Left lung (tissue), 10 donors: ENCODE results near the gene ADNP. TPM values are rescaled to one million over a fixed set of nuclear protein-coding genes. Genes with fewer than 3 reads are reported as not detected.

Experiments used
- ATAC-seq: fragments of 200-7000 bp; cut with Tn5 transposase; one replicate; pipeline ENCODE4 v1.9.1; 2020; ENCODE audit warnings: moderate library complexity
- DNase-seq, 4 donors: peaks; one replicate each; pipeline ENCODE4 v3.0.0-alpha.2; 2013 to 2020
- H3K27ac ChIP-seq, 2 donors: fragments of 200-600 bp; sonication (generic) in 1 of 2; one replicate each; pipeline versions ENCODE4 v1.5.0 to v1.8.0; 2020 to 2021
- H3K27me3 ChIP-seq, 2 donors: fragments of 200-600 bp; sonication (generic) in 1 of 2; one replicate each; pipeline versions ENCODE4 v1.5.0 to v1.8.0; 2020 to 2021
- H3K36me3 ChIP-seq, 2 donors: fragments of 200-600 bp; sonication (generic) in 1 of 2; one replicate each; pipeline versions ENCODE4 v1.5.0 to v1.8.0; 2020 to 2021
- H3K4me1 ChIP-seq, 2 donors: fragments of 200-600 bp; one replicate each; pipeline ENCODE4 v1.8.0; 2021
- H3K4me3 ChIP-seq, 2 donors: fragments of 200-600 bp; sonication (generic) in 1 of 2; one replicate each; pipeline versions ENCODE4 v1.5.0 to v1.8.0; 2020 to 2021; ENCODE audit warnings: mild to moderate bottlenecking in 1 of 2
- H3K9me3 ChIP-seq, 2 donors: fragments of 200-600 bp; sonication (generic) in 1 of 2; one replicate each; pipeline versions ENCODE4 v1.5.0 to v1.8.0; 2020 to 2021
- CTCF ChIP-seq, 2 donors: fragments of 200-600 bp; sonication (generic) in 1 of 2; IDR thresholded peaks; one replicate each; pipeline versions ENCODE4 v1.5.0 to v1.8.0; 2021; ENCODE audit warnings: antibody characterized with exemption in 2 of 2
- intact Hi-C, 2 donors: fragments of 100-400 bp; cut with DNase I; formaldehyde crosslinking; loops; one replicate each; pipeline versions ENCODE4 v1.11.2 to v1.14.2; 2022
- polyA plus RNA-seq, 6 donors: library from polyadenylated mRNA; unstranded; fragments of 120-200 nt; gene quantifications; one replicate each; pipeline ENCODE4 v1.2.1, GENCODE V29; 2013; ENCODE audit not compliant: insufficient read length in 6 of 6
- total RNA-seq, 2 donors: library from RNA; stranded (reverse); fragmentation: NEBNext Ultra II Directional; extraction: Animal tissue kit (Norgen Biotek cat#: 25700); gene quantifications; one replicate each; pipeline ENCODE4 v1.2.1, GENCODE V29; 2021
- donor health status: DM: no; HTN: yes; CAD: no.
- donor health status: DM: no; HTN: no; CAD: no.

The ADNP gene
- total and polyA plus RNA-seq, 8 donors, result 51.9 to 130 (median 112) TPM

DNA sequence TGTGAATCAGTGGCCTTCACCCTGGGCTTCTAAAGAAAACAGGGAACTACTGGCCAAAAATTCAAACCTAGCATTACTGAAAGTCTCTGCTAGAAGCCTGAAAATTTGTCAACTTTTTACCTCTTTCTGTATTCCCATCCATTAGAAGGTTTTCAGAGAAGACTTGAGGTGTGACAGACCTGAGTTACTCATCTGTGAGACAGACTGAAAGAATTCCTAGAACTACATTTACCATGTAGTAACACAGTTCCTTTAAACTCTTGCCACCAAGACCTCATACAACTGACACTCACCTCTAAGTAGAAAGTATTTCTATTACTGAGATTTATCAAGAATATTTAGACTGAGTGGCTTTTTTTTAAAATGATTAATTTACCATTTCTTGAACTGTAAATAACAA, 22.6 kb upstream of the ADNP start:
- no peak for TF ChIP-seq CTCF (IDR thresholded peaks at IDR 0.05)
- H3K36me3 ChIP-seq, result peaks cover 0 to 55% of the 10 kb centered on the region in 2 donors
- H3K4me1 ChIP-seq, result peaks cover 12 to 33% of the 10 kb centered on the region in 2 donors
- ATAC-seq (no peak), DNase-seq (no peak)
- H3K9me3 ChIP-seq, result no peaks in the 10 kb centered on the region
- H3K27ac ChIP-seq, result no peak overlapping the region
- H3K27me3 ChIP-seq, result no peaks in the 10 kb centered on the region
- intact Hi-C loops, result no loop called here
- no peak overlapping the region for H3K4me3 ChIP-seq

- Histone ChIP-seq H3K36me3 (peaks cover 0 to 61% of the 10 kb centered on the region in 2 donors), H3K9me3 (no peaks in the 10 kb centered on the region), H3K4me1 (peaks cover 12 to 33% of the 10 kb centered on the region in 2 donors), H3K27ac (no peak overlapping the region), H3K4me3 (no peak overlapping the region), H3K27me3 (no peaks in the 10 kb centered on the region)
- no peak for TF ChIP-seq CTCF (IDR thresholded peaks at IDR 0.05)
- intact Hi-C loops, result no loop called here
- DNase-seq (no peak), ATAC-seq (no peak)
These were observed 22.0 kb upstream of the ADNP start for GRCh38 chr20:50953196-50953595.

- peaks cover 0 to 95% of the 10 kb centered on the region in 2 donors for H3K36me3 ChIP-seq
- DNase-seq (no peak), ATAC-seq (no peak)
- H3K27ac ChIP-seq, result no peak overlapping the region
- intact Hi-C loops, result no loop called here
- no peaks in the 10 kb centered on the region for H3K27me3 ChIP-seq
- no peaks in the 10 kb centered on the region for H3K4me1 ChIP-seq
- TF ChIP-seq CTCF (IDR thresholded peaks at IDR 0.05), result no peak
- H3K4me3 ChIP-seq, result no peak overlapping the region
- H3K9me3 ChIP-seq, result no peaks in the 10 kb centered on the region
These were observed 17.0 kb upstream of the ADNP start for GRCh38 chr20:50948132-50948785.

DNA sequence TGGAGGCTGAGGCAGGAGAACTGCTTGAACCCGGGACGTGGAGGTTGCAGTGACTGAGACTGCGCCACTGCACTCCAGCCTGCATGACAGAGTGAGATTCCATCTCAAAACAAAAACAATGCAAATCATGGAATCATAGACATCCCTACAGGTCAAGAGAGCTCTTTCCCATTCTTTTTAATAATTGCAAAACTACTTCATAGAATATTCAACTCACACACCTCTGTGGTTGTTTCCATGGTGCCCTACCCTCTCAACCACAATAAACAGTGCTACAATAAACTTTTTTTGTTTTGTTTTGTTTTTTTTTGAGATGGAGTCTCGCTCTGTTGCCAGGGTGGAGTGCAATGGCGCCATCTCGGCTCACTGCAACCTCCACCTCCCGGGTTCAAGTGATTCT, 11.8 kb upstream of the ADNP start:
- H3K9me3 ChIP-seq, result no peaks in the 10 kb centered on the region
- DNase-seq (no peak), ATAC-seq (no peak)
- H3K27me3 ChIP-seq, result no peaks in the 10 kb centered on the region
- peaks cover 0 to 99% of the 10 kb centered on the region in 2 donors for H3K36me3 ChIP-seq
- H3K4me3 ChIP-seq, result no peak overlapping the region
- H3K4me1 ChIP-seq, result no peaks in the 10 kb centered on the region
- no peak overlapping the region for H3K27ac ChIP-seq
- intact Hi-C loops, result no loop called here
- TF ChIP-seq CTCF (IDR thresholded peaks at IDR 0.05), result no peak

- H3K27ac ChIP-seq, result no peak overlapping the region
- H3K9me3 ChIP-seq, result no peaks in the 10 kb centered on the region
- H3K27me3 ChIP-seq, result no peaks in the 10 kb centered on the region
- no peak for TF ChIP-seq CTCF (IDR thresholded peaks at IDR 0.05)
- no peak for ATAC-seq
- intact Hi-C loops, result no loop called here
- H3K36me3 ChIP-seq, result peaks cover 0 to 53% of the 10 kb centered on the region in 2 donors
- DNase-seq, result no peak
- H3K4me3 ChIP-seq, result no peak overlapping the region
- peaks cover 5 to 21% of the 10 kb centered on the region in 2 donors for H3K4me1 ChIP-seq
These were observed 2.4 kb upstream of the ADNP start for GRCh38 chr20:50933589-50933988.
